GM19397 (cell line): ENCODE results near the gene SLC30A9.

Experiments used
- ATAC-seq: cut with Tn5 transposase; IDR thresholded peaks from one replicate; pipeline ENCODE4 v1.9.1; 2021; ENCODE audit warnings: mild to moderate bottlenecking, moderate library complexity; ENCODE audit not compliant: unreplicated experiment

The SLC30A9 gene

GRCh38 chr4:41990365-41991111 is at the start of gene SLC30A9:
TSS of gene SLC30A9 (plus strand) at chr4:41990530. CDS start at chr4:41990652, 122 bp downstream.
- peak; percentile 99 for ATAC-seq

- ATAC-seq = no peak
These were observed 49.5 kb upstream of the SLC30A9 start for GRCh38 chr4:41940834-41941233.

- ATAC-seq = no peak
These were observed 46.8 kb upstream of the SLC30A9 start for GRCh38 chr4:41943506-41943905.

GRCh38 chr4:41944089-41944488 is 46.2 kb upstream of the SLC30A9 start:
- ATAC-seq = no peak

GRCh38 chr4:41949531-41949930 is 40.8 kb upstream of the SLC30A9 start:
- no peak for ATAC-seq

- no peak for ATAC-seq
These were observed 32.7 kb upstream of the SLC30A9 start for GRCh38 chr4:41957634-41958033.

- ATAC-seq = no peak
These were observed 27.2 kb upstream of the SLC30A9 start for GRCh38 chr4:41963105-41963504.

- no peak for ATAC-seq
These were observed 25.9 kb upstream of the SLC30A9 start for GRCh38 chr4:41964401-41964800.

- ATAC-seq = no peak
These were observed 22.9 kb upstream of the SLC30A9 start for GRCh38 chr4:41967392-41967791.

GRCh38 chr4:41969671-41970070 is 20.7 kb upstream of the SLC30A9 start:
- ATAC-seq = no peak

GRCh38 chr4:41975341-41975740 is 15.0 kb upstream of the SLC30A9 start:
- ATAC-seq = no peak

- no peak for ATAC-seq
These were observed 13.4 kb upstream of the SLC30A9 start for GRCh38 chr4:41976775-41977516.

- no peak for ATAC-seq
These were observed 12.6 kb upstream of the SLC30A9 start for GRCh38 chr4:41977709-41978108.

- ATAC-seq = no peak
These were observed 8.9 kb upstream of the SLC30A9 start, which contains the start of gene DCAF4L1 for GRCh38 chr4:41981456-41981855. TSS of gene DCAF4L1 (plus strand) at chr4:41981756. CDS start at chr4:41981793, 37 bp downstream.

GRCh38 chr4:41982716-41983115 is 7.6 kb upstream of the SLC30A9 start:
- no peak for ATAC-seq

- no peak for ATAC-seq
These were observed 5.2 kb upstream of the SLC30A9 start for GRCh38 chr4:41985151-41985550.

- peak; percentile 12 for ATAC-seq
These were observed 351 bp upstream of the SLC30A9 start for GRCh38 chr4:41989994-41990364.

GRCh38 chr4:41991916-41992767 is 1.8 kb downstream of the SLC30A9 start:
- no peak for ATAC-seq

- ATAC-seq = no peak
These were observed 2.9 kb downstream of the SLC30A9 start for GRCh38 chr4:41992967-41993857.

- no peak for ATAC-seq
These were observed 4.2 kb downstream of the SLC30A9 start for GRCh38 chr4:41994461-41994985.
